Cerebellar cortex (tissue), 1 donor: ENCODE measurements around the gene SYNJ2.

Source experiments
- DNase-seq: peaks from one replicate; pipeline ENCODE4 v3.0.0-alpha.2; 2015; ENCODE audit warnings: low spot score

SYNJ2 gene

GRCh38 chr6:158060455-158061360, 79.0 kb downstream of the SYNJ2 start:
- peak; percentile 76 for DNase-seq

GRCh38 chr6:158061361-158061708, 79.7 kb downstream of the SYNJ2 start:
- no peak for DNase-seq

- DNase-seq: no peak
Measured at GRCh38 chr6:158061709-158062461, 80.2 kb downstream of the SYNJ2 start.

- DNase-seq: no peak
Measured at GRCh38 chr6:158063736-158064135, 82.1 kb downstream of the SYNJ2 start.

- no peak for DNase-seq
Measured at GRCh38 chr6:158064725-158065251, 83.1 kb downstream of the SYNJ2 start.

- DNase-seq: peak; percentile 70
Measured at GRCh38 chr6:158066136-158066781, 84.6 kb downstream of the SYNJ2 start.

GRCh38 chr6:158067436-158068015, 85.9 kb downstream of the SYNJ2 start:
- DNase-seq: no peak

- DNase-seq: no peak
Measured at GRCh38 chr6:158068156-158068892, 86.7 kb downstream of the SYNJ2 start.

GRCh38 chr6:158068893-158069799, 87.5 kb downstream of the SYNJ2 start:
- no peak for DNase-seq

- no peak for DNase-seq
Measured at GRCh38 chr6:158069800-158070195, 88.1 kb downstream of the SYNJ2 start.

- no peak for DNase-seq
Measured at GRCh38 chr6:158070513-158070912, 88.8 kb downstream of the SYNJ2 start.

GRCh38 chr6:158071121-158072082, 89.7 kb downstream of the SYNJ2 start:
- no peak for DNase-seq

- DNase-seq: peak; percentile 82
Measured at GRCh38 chr6:158072083-158072721, 90.5 kb downstream of the SYNJ2 start.

GRCh38 chr6:158073776-158074175, 92.1 kb downstream of the SYNJ2 start:
- DNase-seq: no peak

GRCh38 chr6:158076548-158076947, 94.9 kb downstream of the SYNJ2 start:
- no peak for DNase-seq

- no peak for DNase-seq
Measured at GRCh38 chr6:158077676-158078075, 96.0 kb downstream of the SYNJ2 start.

GRCh38 chr6:158078320-158078719, 96.7 kb downstream of the SYNJ2 start:
- DNase-seq: no peak

GRCh38 chr6:158080849-158081656, 99.4 kb downstream of the SYNJ2 start:
- DNase-seq: no peak
